Suprapubic skin (tissue), 4 donors: ENCODE results near the gene MPHOSPH6.

Experiments used
- POLR2A ChIP-seq, 2 donors: fragments of 450-650 bp; IDR thresholded peaks; one replicate each; pipeline ENCODE4 v1.6.1; 2017; ENCODE audit warnings: antibody characterized with exemption in 2 of 2, mild to moderate bottlenecking in 2 of 2, moderate library complexity in 2 of 2
- POLR2AphosphoS5 ChIP-seq, 3 donors: sonication (generic); formaldehyde crosslinking; IDR thresholded peaks; one replicate each; pipeline ENCODE4 v1.6.1; 2017; ENCODE audit warnings: antibody characterized with exemption in 3 of 3
- TF ChIP-seq, protein P1 (sequence below), 2 donors: fragments of 200-600 bp in 1 of 2; fragments of 450-650 bp in 1 of 2; sonication (generic) in 1 of 2; IDR thresholded peaks; one replicate each; pipeline ENCODE4 v1.5.1; 2016 to 2019; ENCODE audit warnings: antibody characterized with exemption in 2 of 2, mild to moderate bottlenecking in 1 of 2, moderate library complexity in 1 of 2

DNA sequence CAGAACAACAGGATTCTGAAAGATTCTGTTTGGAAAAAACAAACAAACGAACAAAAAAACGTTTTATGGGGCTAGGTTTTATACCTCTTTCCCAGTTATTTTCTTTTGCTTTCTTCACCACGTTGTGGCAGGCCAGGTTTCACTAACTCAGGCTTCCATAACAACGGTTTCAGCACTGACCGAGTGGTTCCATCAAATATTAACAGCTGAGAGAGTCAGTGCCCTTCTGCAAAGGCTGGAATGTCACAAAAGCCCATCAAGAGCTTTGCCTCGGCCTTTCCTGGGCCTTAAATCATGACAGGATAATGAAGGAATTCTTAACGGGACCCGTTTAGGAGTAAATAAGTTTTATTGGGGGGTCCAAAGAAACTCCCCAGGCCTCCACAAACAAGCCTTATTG, 34.2 kb downstream of the MPHOSPH6 start:
- TF ChIP-seq POLR2A (IDR thresholded peaks at IDR 0.05) (no peak), POLR2AphosphoS5 (IDR thresholded peaks at IDR 0.05) (no peak)
- TF ChIP-seq, protein P1, sequence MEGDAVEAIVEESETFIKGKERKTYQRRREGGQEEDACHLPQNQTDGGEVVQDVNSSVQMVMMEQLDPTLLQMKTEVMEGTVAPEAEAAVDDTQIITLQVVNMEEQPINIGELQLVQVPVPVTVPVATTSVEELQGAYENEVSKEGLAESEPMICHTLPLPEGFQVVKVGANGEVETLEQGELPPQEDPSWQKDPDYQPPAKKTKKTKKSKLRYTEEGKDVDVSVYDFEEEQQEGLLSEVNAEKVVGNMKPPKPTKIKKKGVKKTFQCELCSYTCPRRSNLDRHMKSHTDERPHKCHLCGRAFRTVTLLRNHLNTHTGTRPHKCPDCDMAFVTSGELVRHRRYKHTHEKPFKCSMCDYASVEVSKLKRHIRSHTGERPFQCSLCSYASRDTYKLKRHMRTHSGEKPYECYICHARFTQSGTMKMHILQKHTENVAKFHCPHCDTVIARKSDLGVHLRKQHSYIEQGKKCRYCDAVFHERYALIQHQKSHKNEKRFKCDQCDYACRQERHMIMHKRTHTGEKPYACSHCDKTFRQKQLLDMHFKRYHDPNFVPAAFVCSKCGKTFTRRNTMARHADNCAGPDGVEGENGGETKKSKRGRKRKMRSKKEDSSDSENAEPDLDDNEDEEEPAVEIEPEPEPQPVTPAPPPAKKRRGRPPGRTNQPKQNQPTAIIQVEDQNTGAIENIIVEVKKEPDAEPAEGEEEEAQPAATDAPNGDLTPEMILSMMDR (IDR thresholded peaks at IDR 0.05): no peak
